ENCODE results near the gene IL1B.

Gene IL1B

DNA sequence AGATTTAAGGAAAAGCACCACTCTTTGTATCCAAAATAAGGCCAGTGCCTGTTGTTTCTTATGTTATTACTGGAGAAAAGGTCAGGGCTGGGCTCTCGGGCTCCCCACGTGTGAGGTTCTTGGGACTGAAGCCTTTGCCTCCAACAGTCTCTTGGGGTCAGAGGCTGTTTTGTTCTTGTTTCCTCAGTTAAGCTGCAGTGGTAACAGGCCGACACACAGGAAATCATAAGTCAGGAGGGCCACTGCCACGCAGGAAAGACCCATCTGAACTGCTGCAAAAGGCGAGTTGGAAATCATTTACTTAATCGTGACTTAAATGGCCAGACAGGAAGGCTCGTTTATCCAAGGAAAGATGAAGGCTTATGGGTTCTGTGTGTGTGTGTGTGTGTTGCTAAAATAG lies 44.1 kb upstream of the IL1B start:
- H3K4me3 ChIP-seq (ENCODE audit: low read depth, low read length) = no peak overlapping the region
- TF ChIP-seq, protein P1, sequence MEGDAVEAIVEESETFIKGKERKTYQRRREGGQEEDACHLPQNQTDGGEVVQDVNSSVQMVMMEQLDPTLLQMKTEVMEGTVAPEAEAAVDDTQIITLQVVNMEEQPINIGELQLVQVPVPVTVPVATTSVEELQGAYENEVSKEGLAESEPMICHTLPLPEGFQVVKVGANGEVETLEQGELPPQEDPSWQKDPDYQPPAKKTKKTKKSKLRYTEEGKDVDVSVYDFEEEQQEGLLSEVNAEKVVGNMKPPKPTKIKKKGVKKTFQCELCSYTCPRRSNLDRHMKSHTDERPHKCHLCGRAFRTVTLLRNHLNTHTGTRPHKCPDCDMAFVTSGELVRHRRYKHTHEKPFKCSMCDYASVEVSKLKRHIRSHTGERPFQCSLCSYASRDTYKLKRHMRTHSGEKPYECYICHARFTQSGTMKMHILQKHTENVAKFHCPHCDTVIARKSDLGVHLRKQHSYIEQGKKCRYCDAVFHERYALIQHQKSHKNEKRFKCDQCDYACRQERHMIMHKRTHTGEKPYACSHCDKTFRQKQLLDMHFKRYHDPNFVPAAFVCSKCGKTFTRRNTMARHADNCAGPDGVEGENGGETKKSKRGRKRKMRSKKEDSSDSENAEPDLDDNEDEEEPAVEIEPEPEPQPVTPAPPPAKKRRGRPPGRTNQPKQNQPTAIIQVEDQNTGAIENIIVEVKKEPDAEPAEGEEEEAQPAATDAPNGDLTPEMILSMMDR (conservative IDR thresholded peaks at IDR 0.05; ENCODE audit: low read depth, low read length) = no peak
- peak; percentile 45 for DNase-seq (ENCODE audit: low read depth)

DNA sequence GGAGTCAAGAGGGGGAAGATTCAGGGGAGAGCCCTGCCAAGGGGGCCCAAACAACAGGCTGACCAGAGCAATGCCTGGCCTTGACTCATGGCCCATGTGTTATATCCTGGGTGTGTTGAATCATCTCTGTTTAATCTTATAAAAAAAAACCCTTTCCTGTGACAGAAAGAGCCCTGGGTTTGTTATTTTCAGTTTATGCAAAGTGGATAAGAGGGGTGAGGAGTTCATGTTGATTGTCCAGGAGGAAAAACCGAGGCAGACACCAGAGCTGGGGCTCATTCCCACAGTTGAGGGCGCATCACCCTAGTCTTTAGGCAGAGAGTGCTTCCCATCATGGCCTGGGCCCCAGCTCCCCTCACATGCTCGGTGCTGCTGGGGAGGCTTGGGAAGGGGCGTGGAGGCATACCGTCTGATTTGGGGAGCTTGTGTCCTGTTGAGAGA lies 43.5 kb upstream of the IL1B start:
- TF ChIP-seq, protein P1 (conservative IDR thresholded peaks at IDR 0.05; ENCODE audit: low read depth, low read length) = no peak
- peak; percentile 55 for DNase-seq (ENCODE audit: low read depth)
- H3K4me3 ChIP-seq (ENCODE audit: low read depth, low read length) = no peak overlapping the region

DNA sequence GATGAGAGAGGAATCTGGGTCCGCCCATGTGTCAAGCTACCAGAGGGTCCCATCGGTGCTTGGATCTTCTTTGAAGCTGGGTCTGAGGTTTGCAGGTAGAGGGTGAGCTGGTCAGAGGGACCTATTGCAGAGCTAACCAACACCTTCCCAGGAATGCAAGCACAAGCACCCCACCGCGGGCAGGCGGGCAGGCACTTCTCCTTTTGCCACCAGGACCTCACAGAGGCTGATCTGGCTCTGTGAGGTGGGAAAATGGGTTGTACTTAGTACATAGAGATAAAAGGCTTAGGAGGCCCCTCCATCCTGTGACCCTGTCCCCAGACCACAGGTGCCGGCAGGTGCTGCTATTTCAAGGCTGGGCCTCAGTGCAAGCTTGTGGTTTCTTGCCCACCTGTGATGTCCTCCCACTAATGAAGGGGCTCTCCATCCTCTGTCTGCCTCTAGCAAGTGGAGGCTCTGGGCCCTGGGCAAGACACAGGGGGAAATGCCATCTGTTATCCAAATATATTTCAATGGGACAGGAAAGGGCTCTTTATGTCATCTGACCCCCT lies 43.0 kb upstream of the IL1B start:
- DNase-seq (ENCODE audit: low read depth) = no peak
- H3K4me3 ChIP-seq (ENCODE audit: low read depth, low read length) = no peak overlapping the region
- TF ChIP-seq, protein P1 (conservative IDR thresholded peaks at IDR 0.05; ENCODE audit: low read depth, low read length) = no peak

DNA sequence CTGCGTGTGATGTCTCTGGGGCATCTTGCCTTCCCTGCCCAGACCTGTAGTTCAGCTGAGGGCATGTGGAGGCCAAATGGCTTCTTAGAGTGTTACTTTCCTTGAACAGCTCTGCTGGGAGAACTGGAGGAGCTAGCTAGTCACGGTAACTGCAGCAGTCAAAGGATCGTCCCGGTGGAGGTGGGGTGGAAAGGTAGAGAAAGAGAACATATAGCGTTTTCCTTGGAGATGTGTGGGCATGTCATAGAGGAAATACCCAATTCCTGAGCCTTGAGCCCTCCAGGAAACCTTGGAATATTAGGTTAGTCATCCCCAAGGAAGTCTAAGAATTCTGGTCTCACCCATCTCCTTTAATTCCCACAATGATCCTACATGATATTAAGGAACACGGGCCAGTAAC lies 40.8 kb upstream of the IL1B start:
- TF ChIP-seq, protein P1 (conservative IDR thresholded peaks at IDR 0.05; ENCODE audit: low read depth, low read length) = no peak
- H3K4me3 ChIP-seq (ENCODE audit: low read depth, low read length) = no peak overlapping the region
- no peak for DNase-seq (ENCODE audit: low read depth)

DNA sequence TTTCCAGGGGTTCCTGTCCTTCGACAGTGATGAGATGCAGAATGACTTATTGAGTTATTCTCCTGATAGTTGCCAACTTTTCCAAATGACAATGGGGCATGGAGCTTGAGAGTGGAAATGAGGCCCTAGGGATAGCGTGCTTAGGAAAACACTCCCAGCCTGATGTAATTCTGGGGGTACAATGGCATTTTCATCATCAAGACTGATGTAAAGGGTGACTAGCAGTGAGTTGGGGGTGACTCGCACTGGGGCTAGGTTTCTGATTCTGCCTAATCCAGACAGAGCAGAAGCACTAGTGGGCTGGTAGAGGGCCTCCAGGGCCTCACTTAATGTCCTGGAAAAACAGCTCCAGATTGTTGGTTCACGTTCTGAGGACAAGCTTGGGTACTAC lies 40.4 kb upstream of the IL1B start:
- TF ChIP-seq, protein P1 (conservative IDR thresholded peaks at IDR 0.05; ENCODE audit: low read depth, low read length) = no peak
- DNase-seq (ENCODE audit: low read depth) = no peak
- no peak overlapping the region for H3K4me3 ChIP-seq (ENCODE audit: low read depth, low read length)

DNA sequence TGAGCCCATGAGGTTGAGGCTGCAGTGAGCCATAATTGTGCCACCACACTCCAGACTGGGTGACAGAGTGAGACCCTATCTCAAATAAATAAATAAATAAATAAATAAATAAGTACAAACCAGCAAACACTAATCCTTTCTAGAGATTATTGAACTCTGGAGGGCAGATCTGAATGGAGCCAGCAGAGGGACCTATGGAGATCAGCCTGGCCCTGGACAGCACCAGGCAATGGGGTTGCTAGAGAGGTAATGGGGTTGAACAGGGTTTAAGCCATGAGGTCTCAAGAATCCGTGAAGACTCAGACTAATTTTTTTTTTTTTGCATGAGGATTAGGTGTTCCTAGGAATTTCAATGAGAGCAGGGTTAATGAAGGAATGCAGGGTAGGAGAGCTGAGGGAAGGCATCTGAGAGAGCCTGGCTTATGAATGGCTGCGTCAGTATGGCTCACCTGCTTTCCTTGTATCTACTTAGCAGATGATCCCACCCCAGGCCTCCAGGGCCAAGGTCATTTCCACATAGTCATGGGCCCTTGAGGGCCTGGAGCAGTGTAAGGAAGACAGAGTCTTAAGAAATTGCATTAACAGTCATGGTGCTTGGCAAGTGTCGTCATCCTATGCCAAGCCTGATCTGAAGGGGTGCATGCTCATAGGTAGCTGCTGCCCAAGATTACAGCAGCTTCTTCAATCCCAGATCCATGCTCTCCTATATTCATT lies 39.8 kb upstream of the IL1B start:
- TF ChIP-seq, protein P1 (conservative IDR thresholded peaks at IDR 0.05; ENCODE audit: low read depth, low read length) = no peak
- no peak for DNase-seq (ENCODE audit: low read depth)
- no peak overlapping the region for H3K4me3 ChIP-seq (ENCODE audit: low read depth, low read length)
